Activated CD4-positive, alpha-beta T cell treated with anti-CD3 and anti-CD28 coated beads, Interleukin-2, amount 10 ng/mL, durations not matched to agents 24 days and 14 days (primary cell): ENCODE data around the gene ZNF273. TPM values are rescaled to one million over a fixed set of nuclear protein-coding genes. Genes with fewer than 3 reads are reported as not detected.
A peak's percentile ranks its signal among the peaks of the same experiment; 100 is the strongest.
"Not testable (repeated sequence)": the region's sequence is repeated elsewhere in the genome, so short reads cannot be mapped to it uniquely, and the experiment has no call there.

Experiments
- DNase-seq: peaks from one replicate; pipeline ENCODE4 v3.0.0; 2022
- H3K27ac Mint-ChIP-seq: one replicate; pipeline ENCODE4 v1.8.0; 2022; ENCODE audit warnings: mild to moderate bottlenecking, mixed read lengths
- H3K27me3 Mint-ChIP-seq: one replicate; pipeline ENCODE4 v1.8.0; 2022; ENCODE audit warnings: mixed read lengths
- H3K36me3 Mint-ChIP-seq: one replicate; pipeline ENCODE4 v1.8.0; 2022; ENCODE audit warnings: low read depth, mild to moderate bottlenecking, mixed read lengths
- H3K4me1 Mint-ChIP-seq: one replicate; pipeline ENCODE4 v1.8.0; 2021; ENCODE audit warnings: mixed read lengths
- H3K4me3 Mint-ChIP-seq: one replicate; pipeline ENCODE4 v1.8.0; 2022; ENCODE audit warnings: mild to moderate bottlenecking, moderate library complexity, mixed read lengths
- H3K9me3 Mint-ChIP-seq: one replicate; pipeline ENCODE4 v1.8.0; 2021; ENCODE audit warnings: mixed read lengths
- intact Hi-C: fragments of 100-400 bp; cut with micrococcal nuclease; formaldehyde crosslinking; loops from one replicate; pipeline ENCODE4 v1.15.1; 2023
- total RNA-seq: library from RNA; stranded (reverse); gene quantifications from 2 replicates; pipeline ENCODE4 v1.2.3, GENCODE V29; 2022

ZNF273 gene
- total RNA-seq, 1 donor from 2014 or later: 9.4 TPM

- H3K27ac Mint-ChIP-seq, H3K4me1 Mint-ChIP-seq, H3K9me3 Mint-ChIP-seq, H3K4me3 Mint-ChIP-seq, intact Hi-C loops, DNase-seq, H3K36me3 Mint-ChIP-seq: not testable (repeated sequence)
- peaks cover 31% of the 10 kb centered on the region for H3K27me3 Mint-ChIP-seq
Measured at GRCh38 chr7:64890273-64890672, 12.8 kb upstream of the ZNF273 start.

- Mint-ChIP-seq H3K36me3 (no peaks in the 10 kb centered on the region), H3K4me3 (no peak overlapping the region), H3K9me3 (no peaks in the 10 kb centered on the region), H3K27ac (no peak overlapping the region), H3K4me1 (peaks cover 10% of the 10 kb centered on the region), H3K27me3 (peaks cover 31% of the 10 kb centered on the region)
- no peak for DNase-seq
- intact Hi-C loops: no loop called here
Measured at GRCh38 chr7:64890761-64891362, 12.2 kb upstream of the ZNF273 start.

- H3K36me3 Mint-ChIP-seq, H3K4me1 Mint-ChIP-seq, H3K27ac Mint-ChIP-seq, H3K9me3 Mint-ChIP-seq, H3K4me3 Mint-ChIP-seq, DNase-seq, intact Hi-C loops: not testable (repeated sequence)
- peaks cover 30% of the 10 kb centered on the region for H3K27me3 Mint-ChIP-seq
Measured at GRCh38 chr7:64891363-64892081, 11.6 kb upstream of the ZNF273 start.

- H3K36me3 Mint-ChIP-seq: no peaks in the 10 kb centered on the region
- no peak overlapping the region for H3K4me3 Mint-ChIP-seq
- no peaks in the 10 kb centered on the region for H3K9me3 Mint-ChIP-seq
- intact Hi-C loops: no loop called here
- no peak overlapping the region for H3K27ac Mint-ChIP-seq
- H3K4me1 Mint-ChIP-seq: peaks cover 10% of the 10 kb centered on the region
- peaks cover 29% of the 10 kb centered on the region for H3K27me3 Mint-ChIP-seq
- no peak for DNase-seq
Measured at GRCh38 chr7:64892116-64892515, 11.0 kb upstream of the ZNF273 start.

- H3K27me3 Mint-ChIP-seq: peaks cover 27% of the 10 kb centered on the region
- H3K27ac Mint-ChIP-seq: no peak overlapping the region
- no peak overlapping the region for H3K4me3 Mint-ChIP-seq
- peaks cover 10% of the 10 kb centered on the region for H3K4me1 Mint-ChIP-seq
- intact Hi-C loops: no loop called here
- no peaks in the 10 kb centered on the region for H3K9me3 Mint-ChIP-seq
- H3K36me3 Mint-ChIP-seq: no peaks in the 10 kb centered on the region
- DNase-seq: no peak
Measured at GRCh38 chr7:64892666-64893309, 10.3 kb upstream of the ZNF273 start.

- H3K4me3 Mint-ChIP-seq: no peak overlapping the region
- no peak overlapping the region for H3K27ac Mint-ChIP-seq
- H3K4me1 Mint-ChIP-seq: peaks cover 4% of the 10 kb centered on the region
- DNase-seq: no peak
- H3K9me3 Mint-ChIP-seq: no peaks in the 10 kb centered on the region
- no peaks in the 10 kb centered on the region for H3K36me3 Mint-ChIP-seq
- peaks cover 24% of the 10 kb centered on the region for H3K27me3 Mint-ChIP-seq
- intact Hi-C loops: no loop called here
Measured at GRCh38 chr7:64893401-64893800, 9.7 kb upstream of the ZNF273 start.

GRCh38 chr7:64902461-64902805 is 640 bp upstream of the ZNF273 start:
- peak; percentile 55 for DNase-seq
- intact Hi-C loops: loop anchor here (2.0 kb wide), 2 partner anchors 236 to 470 kb away; partner anchors contain the start of genes ZNF107 and ZNF92
- H3K4me1 Mint-ChIP-seq: peaks cover 23% of the 10 kb centered on the region
- peaks cover 20% of the 10 kb centered on the region for H3K36me3 Mint-ChIP-seq
- H3K9me3 Mint-ChIP-seq, H3K27me3 Mint-ChIP-seq, H3K27ac Mint-ChIP-seq: not testable (repeated sequence)
- H3K4me3 Mint-ChIP-seq: peak overlapping the region; percentile 98

GRCh38 chr7:64904008-64904407 is 935 bp downstream of the ZNF273 start:
- peaks cover 3% of the 10 kb centered on the region for H3K9me3 Mint-ChIP-seq
- peak overlapping the region; percentile 98 for H3K4me3 Mint-ChIP-seq
- intact Hi-C loops: no loop called here
- H3K36me3 Mint-ChIP-seq: peaks cover 31% of the 10 kb centered on the region
- H3K27ac Mint-ChIP-seq: peak overlapping the region; percentile 97
- no peaks in the 10 kb centered on the region for H3K27me3 Mint-ChIP-seq
- peaks cover 24% of the 10 kb centered on the region for H3K4me1 Mint-ChIP-seq
- no peak for DNase-seq

GRCh38 chr7:64905133-64905532 is 2.1 kb downstream of the ZNF273 start:
- Mint-ChIP-seq H3K27me3 (no peaks in the 10 kb centered on the region), H3K27ac (no peak overlapping the region), H3K4me3 (peak overlapping the region; percentile 52), H3K4me1 (peaks cover 24% of the 10 kb centered on the region), H3K9me3 (peaks cover 7% of the 10 kb centered on the region), H3K36me3 (peaks cover 37% of the 10 kb centered on the region)
- DNase-seq: no peak
- intact Hi-C loops: no loop called here

GRCh38 chr7:64905547-64905946 is 2.5 kb downstream of the ZNF273 start:
- H3K9me3 Mint-ChIP-seq: peaks cover 7% of the 10 kb centered on the region
- H3K4me1 Mint-ChIP-seq: peaks cover 24% of the 10 kb centered on the region
- intact Hi-C loops: no loop called here
- peaks cover 40% of the 10 kb centered on the region for H3K36me3 Mint-ChIP-seq
- peak overlapping the region; percentile 52 for H3K4me3 Mint-ChIP-seq
- no peak overlapping the region for H3K27ac Mint-ChIP-seq
- no peak for DNase-seq
- H3K27me3 Mint-ChIP-seq: no peaks in the 10 kb centered on the region

- Mint-ChIP-seq H3K27me3 (no peaks in the 10 kb centered on the region), H3K27ac (no peak overlapping the region), H3K36me3 (peaks cover 52% of the 10 kb centered on the region), H3K4me1 (peaks cover 20% of the 10 kb centered on the region), H3K4me3 (no peak overlapping the region), H3K9me3 (peaks cover 12% of the 10 kb centered on the region)
- DNase-seq: no peak
- intact Hi-C loops: no loop called here
Measured at GRCh38 chr7:64907641-64908326, 4.7 kb downstream of the ZNF273 start.

- DNase-seq: no peak
- Mint-ChIP-seq H3K36me3 (peaks cover 55% of the 10 kb centered on the region), H3K27ac (no peak overlapping the region), H3K4me1 (peaks cover 20% of the 10 kb centered on the region), H3K9me3 (peaks cover 15% of the 10 kb centered on the region), H3K4me3 (no peak overlapping the region), H3K27me3 (no peaks in the 10 kb centered on the region)
- intact Hi-C loops: no loop called here
Measured at GRCh38 chr7:64908358-64908757, 5.3 kb downstream of the ZNF273 start.

- Mint-ChIP-seq H3K4me3 (no peak overlapping the region), H3K9me3 (peaks cover 25% of the 10 kb centered on the region), H3K36me3 (peaks cover 68% of the 10 kb centered on the region), H3K4me1 (no peaks in the 10 kb centered on the region), H3K27ac (no peak overlapping the region), H3K27me3 (no peaks in the 10 kb centered on the region)
- no peak for DNase-seq
- intact Hi-C loops: no loop called here
Measured at GRCh38 chr7:64914557-64914956, 11.5 kb downstream of the ZNF273 start.

- H3K27me3 Mint-ChIP-seq, H3K4me3 Mint-ChIP-seq, DNase-seq, H3K27ac Mint-ChIP-seq, intact Hi-C loops, H3K4me1 Mint-ChIP-seq: not testable (repeated sequence)
- Mint-ChIP-seq H3K9me3 (peaks cover 26% of the 10 kb centered on the region), H3K36me3 (peaks cover 69% of the 10 kb centered on the region)
Measured at GRCh38 chr7:64915301-64915700, 12.2 kb downstream of the ZNF273 start.
